Measurements from ENCODE around the gene HUS1B.

DNA sequence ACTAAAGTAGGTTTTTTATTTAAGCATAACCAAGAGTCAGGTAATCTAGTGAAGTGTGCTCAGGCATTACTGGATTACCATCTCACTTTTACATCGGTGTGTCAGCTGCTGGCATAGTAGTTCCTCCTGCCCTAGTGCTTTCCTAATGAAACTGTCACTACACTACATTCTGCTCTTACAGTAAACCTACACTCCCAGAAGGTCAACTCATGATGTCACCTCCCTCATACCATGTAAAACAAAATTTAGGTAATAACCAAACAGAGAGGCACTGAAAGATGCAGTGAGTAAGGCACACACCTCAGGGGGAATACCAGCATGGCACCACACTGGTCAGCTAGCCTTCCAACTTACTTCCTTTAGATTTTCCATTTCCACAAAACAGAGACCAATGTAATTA lies 23.3 kb downstream of the HUS1B start:
- TF ChIP-seq, protein P1, sequence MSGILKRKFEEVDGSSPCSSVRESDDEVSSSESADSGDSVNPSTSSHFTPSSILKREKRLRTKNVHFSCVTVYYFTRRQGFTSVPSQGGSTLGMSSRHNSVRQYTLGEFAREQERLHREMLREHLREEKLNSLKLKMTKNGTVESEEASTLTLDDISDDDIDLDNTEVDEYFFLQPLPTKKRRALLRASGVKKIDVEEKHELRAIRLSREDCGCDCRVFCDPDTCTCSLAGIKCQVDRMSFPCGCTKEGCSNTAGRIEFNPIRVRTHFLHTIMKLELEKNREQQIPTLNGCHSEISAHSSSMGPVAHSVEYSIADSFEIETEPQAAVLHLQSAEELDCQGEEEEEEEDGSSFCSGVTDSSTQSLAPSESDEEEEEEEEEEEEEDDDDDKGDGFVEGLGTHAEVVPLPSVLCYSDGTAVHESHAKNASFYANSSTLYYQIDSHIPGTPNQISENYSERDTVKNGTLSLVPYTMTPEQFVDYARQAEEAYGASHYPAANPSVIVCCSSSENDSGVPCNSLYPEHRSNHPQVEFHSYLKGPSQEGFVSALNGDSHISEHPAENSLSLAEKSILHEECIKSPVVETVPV (CRISPR knock-in tag; IDR thresholded peaks at IDR 0.05): no peak
- TF ChIP-seq ZNF70 (CRISPR knock-in tag; IDR thresholded peaks at IDR 0.05): no peak
- TF ChIP-seq, protein P2, sequence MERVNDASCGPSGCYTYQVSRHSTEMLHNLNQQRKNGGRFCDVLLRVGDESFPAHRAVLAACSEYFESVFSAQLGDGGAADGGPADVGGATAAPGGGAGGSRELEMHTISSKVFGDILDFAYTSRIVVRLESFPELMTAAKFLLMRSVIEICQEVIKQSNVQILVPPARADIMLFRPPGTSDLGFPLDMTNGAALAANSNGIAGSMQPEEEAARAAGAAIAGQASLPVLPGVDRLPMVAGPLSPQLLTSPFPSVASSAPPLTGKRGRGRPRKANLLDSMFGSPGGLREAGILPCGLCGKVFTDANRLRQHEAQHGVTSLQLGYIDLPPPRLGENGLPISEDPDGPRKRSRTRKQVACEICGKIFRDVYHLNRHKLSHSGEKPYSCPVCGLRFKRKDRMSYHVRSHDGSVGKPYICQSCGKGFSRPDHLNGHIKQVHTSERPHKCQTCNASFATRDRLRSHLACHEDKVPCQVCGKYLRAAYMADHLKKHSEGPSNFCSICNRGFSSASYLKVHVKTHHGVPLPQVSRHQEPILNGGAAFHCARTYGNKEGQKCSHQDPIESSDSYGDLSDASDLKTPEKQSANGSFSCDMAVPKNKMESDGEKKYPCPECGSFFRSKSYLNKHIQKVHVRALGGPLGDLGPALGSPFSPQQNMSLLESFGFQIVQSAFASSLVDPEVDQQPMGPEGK (CRISPR knock-in tag; IDR thresholded peaks at IDR 0.05; ENCODE audit: borderline replicate concordance): no peak

All from SK-N-SH treated with all-trans-retinoic acid at 6 μM for 48 hours (cell line).